KMS-11 (cell line): ENCODE results near the gene CAMTA1.

Experiments
- H2AFZ ChIP-seq: fragments of 200-600 bp; sonication (generic); 2 replicates; pipeline ENCODE4 v1.6.1; 2016; ENCODE audit warnings: antibody characterized with exemption, mixed run types, low read depth
- H3K27ac ChIP-seq: fragments of 200-600 bp; sonication (generic); 2 replicates; pipeline ENCODE4 v1.6.1; 2016; ENCODE audit warnings: mild to moderate bottlenecking, mixed run types
- H3K27me3 ChIP-seq: fragments of 200-600 bp; sonication (generic); 2 replicates; pipeline ENCODE4 v1.6.1; 2017; ENCODE audit warnings: mild to moderate bottlenecking, low read depth, mixed run types, moderate library complexity; ENCODE audit not compliant: insufficient read depth
- H3K36me3 ChIP-seq: fragments of 200-600 bp; sonication (generic); 2 replicates; pipeline ENCODE4 v1.6.1; 2017; ENCODE audit warnings: mild to moderate bottlenecking, mixed run types; ENCODE audit not compliant: insufficient read depth
- H3K4me1 ChIP-seq: fragments of 200-600 bp; sonication (generic); 2 replicates; pipeline ENCODE4 v1.6.1; 2016; ENCODE audit warnings: mild to moderate bottlenecking, low read depth, mixed run types; ENCODE audit not compliant: poor library complexity, severe bottlenecking
- H3K4me2 ChIP-seq: fragments of 200-600 bp; sonication (generic); 2 replicates; pipeline ENCODE4 v1.7.0; 2016; ENCODE audit warnings: mild to moderate bottlenecking, mixed run types
- H3K4me3 ChIP-seq: fragments of 200-600 bp; sonication (generic); IDR thresholded peaks from 2 replicates; pipeline ENCODE4 v1.6.1; 2017; ENCODE audit warnings: low read depth, low read length, mixed read lengths; ENCODE audit not compliant: insufficient read depth
- H3K79me2 ChIP-seq: fragments of 200-600 bp; sonication (generic); 2 replicates; pipeline ENCODE4 v1.6.1; 2016; ENCODE audit warnings: low read depth, mixed run types; ENCODE audit not compliant: insufficient read depth
- H3K9ac ChIP-seq: fragments of 200-600 bp; sonication (generic); 2 replicates; pipeline ENCODE4 v1.6.1; 2016; ENCODE audit warnings: mild to moderate bottlenecking, mixed run types
- H4K20me1 ChIP-seq: fragments of 200-600 bp; sonication (generic); 2 replicates; pipeline ENCODE4 v1.6.1; 2016; ENCODE audit warnings: mild to moderate bottlenecking, mixed run types; ENCODE audit not compliant: insufficient read depth
- CTCF ChIP-seq: fragments of 200-600 bp; sonication (generic); conservative IDR thresholded peaks from 2 replicates; pipeline ENCODE4 v1.6.1; 2017; ENCODE audit warnings: low read depth, mild to moderate bottlenecking, antibody characterized with exemption, low read length, moderate library complexity, mixed read lengths

Gene CAMTA1

GRCh38 chr1:7497107-7497637 is 711.9 kb downstream of the CAMTA1 start:
- no peak overlapping the region for H3K27ac ChIP-seq
- H3K4me2 ChIP-seq: no peak overlapping the region

GRCh38 chr1:7500381-7501083 is 715.3 kb downstream of the CAMTA1 start:
- Histone ChIP-seq H3K27ac (no peak overlapping the region), H2AFZ (no peak overlapping the region), H3K36me3 (no peaks in the 10 kb centered on the region), H3K79me2 (no peaks in the 10 kb centered on the region), H3K9ac (no peak overlapping the region), H3K4me1 (no peaks in the 10 kb centered on the region), H3K27me3 (peaks cover 6% of the 10 kb centered on the region; the same call in 1 of the 2 replicates), H3K4me3 (no peak overlapping the region), H3K4me2 (no peak overlapping the region), H4K20me1 (no peaks in the 10 kb centered on the region)
- no peak for TF ChIP-seq CTCF

More at GRCh38 chr1:7497107-7497637, 711.9 kb downstream of the CAMTA1 start:
- Histone ChIP-seq H3K27me3 (peaks cover 19% of the 10 kb centered on the region; the same call in 1 of the 2 replicates), H3K79me2 (no peaks in the 10 kb centered on the region), H3K9ac (no peak overlapping the region), H4K20me1 (no peaks in the 10 kb centered on the region), H3K4me1 (no peaks in the 10 kb centered on the region), H3K36me3 (no peaks in the 10 kb centered on the region), H3K4me3 (no peak overlapping the region), H2AFZ (no peak overlapping the region)
- TF ChIP-seq CTCF: no peak

DNA sequence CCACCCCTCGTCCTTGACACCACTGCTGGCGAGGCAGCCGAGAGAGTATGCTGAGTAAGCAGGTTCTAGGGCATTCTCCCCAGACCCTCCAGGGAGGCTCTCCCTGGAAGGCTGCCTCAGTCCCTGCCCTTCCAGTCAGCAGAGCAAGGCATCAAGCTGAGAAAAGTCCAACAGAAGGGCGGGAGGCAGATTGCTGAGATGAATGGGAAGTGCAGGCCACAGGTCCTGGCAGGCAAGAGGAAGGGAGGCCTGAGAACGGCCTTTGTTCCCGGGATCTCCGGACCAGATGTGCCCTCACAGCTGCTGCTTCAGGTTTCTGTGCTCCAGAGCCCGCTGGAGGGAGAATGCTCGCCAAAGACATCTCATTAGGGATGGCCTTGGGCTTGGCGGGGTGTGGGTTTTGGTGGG is 715.8 kb downstream of the CAMTA1 start:
- no peak overlapping the region for H3K4me2 ChIP-seq
- H3K27ac ChIP-seq: no peak overlapping the region
- TF ChIP-seq CTCF: no peak
- H3K4me1 ChIP-seq: no peaks in the 10 kb centered on the region
- H3K36me3 ChIP-seq: no peaks in the 10 kb centered on the region
- no peak overlapping the region for H2AFZ ChIP-seq
- no peak overlapping the region for H3K9ac ChIP-seq
- H3K79me2 ChIP-seq: no peaks in the 10 kb centered on the region
- H4K20me1 ChIP-seq: no peaks in the 10 kb centered on the region
- no peak overlapping the region for H3K4me3 ChIP-seq
- H3K27me3 ChIP-seq: peaks cover 3% of the 10 kb centered on the region; the same call in 1 of the 2 replicates

DNA sequence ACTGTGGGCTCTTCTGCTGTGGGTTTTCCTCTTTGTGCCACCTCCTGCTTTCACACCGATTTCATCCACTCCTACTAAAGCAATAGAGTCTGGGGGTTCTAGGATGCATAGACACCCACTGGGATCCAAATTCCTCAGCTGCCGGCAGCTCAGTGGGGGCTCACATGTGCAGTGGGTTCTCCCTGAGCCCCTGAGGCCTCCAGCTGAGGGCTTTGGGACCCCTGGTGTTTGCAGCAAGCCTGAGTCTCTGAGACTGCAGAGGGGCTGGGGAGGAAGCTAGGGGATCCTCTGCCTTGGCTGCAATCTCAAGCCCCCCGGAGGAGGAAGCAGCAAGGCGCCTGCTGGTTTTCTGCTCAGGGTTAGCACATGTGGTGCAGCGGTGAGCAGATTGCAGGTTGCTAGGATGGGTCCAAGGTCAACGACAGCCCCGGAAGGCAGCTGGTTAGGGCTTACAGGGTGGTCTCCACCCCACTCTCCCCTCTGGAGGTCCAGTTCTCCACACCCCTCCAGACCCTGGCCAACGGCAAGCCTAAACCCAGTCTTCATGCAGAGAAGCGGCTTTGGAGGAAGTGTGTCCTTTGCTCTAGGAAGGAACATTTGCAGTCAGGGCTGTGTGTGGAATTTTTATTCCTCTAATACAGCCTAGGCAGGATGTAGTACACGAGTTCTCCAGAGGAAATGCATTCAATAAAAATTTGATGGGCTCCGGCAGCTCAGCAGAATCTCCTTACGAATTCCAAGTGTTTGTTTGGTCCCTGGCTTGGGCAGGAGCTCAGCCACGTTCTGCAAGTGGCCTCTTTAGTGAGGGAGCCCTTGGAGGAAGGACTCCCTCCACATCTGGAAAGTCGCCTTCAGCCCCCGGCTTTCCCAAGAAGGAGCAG is 716.7 kb downstream of the CAMTA1 start:
- no peak overlapping the region for H2AFZ ChIP-seq
- H3K27me3 ChIP-seq: no peaks in the 10 kb centered on the region; the same call in 1 of the 2 replicates
- no peak overlapping the region for H3K9ac ChIP-seq
- no peak overlapping the region for H3K4me2 ChIP-seq
- no peak overlapping the region for H3K4me3 ChIP-seq
- H3K36me3 ChIP-seq: no peaks in the 10 kb centered on the region
- TF ChIP-seq CTCF: no peak
- no peak overlapping the region for H3K27ac ChIP-seq
- H3K79me2 ChIP-seq: no peaks in the 10 kb centered on the region
- no peaks in the 10 kb centered on the region for H4K20me1 ChIP-seq
- H3K4me1 ChIP-seq: no peaks in the 10 kb centered on the region
